PFSK-1 (cell line): Measurements from ENCODE around the gene MAPKBP1.

Experiments
- FOXP2 ChIP-seq: optimal IDR thresholded peaks from 2 replicates; pipeline ENCODE3; 2011; ENCODE audit warnings: borderline replicate concordance, control low read depth, inconsistent platforms; ENCODE audit not compliant: insufficient read depth; ENCODE audit errors: extremely low read length, extremely low read depth
- POLR2AphosphoS5 ChIP-seq: IDR thresholded peaks from 2 replicates; pipeline ENCODE4 v1.6.1; 2012; ENCODE audit warnings: low read depth, mild to moderate bottlenecking, control low read depth, low read length, moderate library complexity
- SIN3A ChIP-seq: IDR thresholded peaks from 2 replicates; pipeline ENCODE4 v1.6.1; 2012; ENCODE audit warnings: mild to moderate bottlenecking, low read length, moderate library complexity, borderline replicate concordance; ENCODE audit not compliant: insufficient read depth
- TAF1 ChIP-seq: IDR thresholded peaks from 2 replicates; pipeline ENCODE4 v1.6.1; 2012; ENCODE audit warnings: low read length, control low read depth, borderline replicate concordance; ENCODE audit not compliant: insufficient read depth
- TF ChIP-seq, protein P1 (sequence below), 2 experiments: IDR thresholded peaks; 2 replicates each; pipeline versions ENCODE4 v1.6.1 to v1.8.0; 2011 to 2012; ENCODE audit warnings: low read depth in 2 of 2, low read length in 2 of 2, control low read depth in 1 of 2, inconsistent platforms in 1 of 2, mild to moderate bottlenecking in 1 of 2, moderate library complexity in 1 of 2; ENCODE audit not compliant: insufficient read depth in 1 of 2

MAPKBP1 gene

DNA sequence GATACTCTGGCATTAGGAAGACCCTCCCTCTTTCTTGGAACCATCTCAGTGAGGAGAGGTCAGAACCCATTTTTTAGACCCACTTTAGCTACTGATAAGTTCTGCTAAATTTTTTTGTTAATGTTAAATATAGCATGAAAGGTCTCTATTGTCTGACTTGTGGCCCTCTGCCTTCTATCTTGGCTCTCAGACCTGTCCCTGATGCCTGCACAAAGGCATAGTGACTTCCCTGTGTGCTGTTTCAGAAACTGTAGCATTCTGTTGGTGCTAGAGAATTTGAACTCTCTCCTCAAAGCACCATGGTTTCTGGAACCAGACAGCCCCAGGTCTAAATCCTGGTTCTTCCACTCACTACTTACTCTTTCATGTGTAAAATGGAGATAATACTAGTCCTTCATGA is 15.4 kb downstream of the MAPKBP1 start:
- TF ChIP-seq FOXP2, result no peak

DNA sequence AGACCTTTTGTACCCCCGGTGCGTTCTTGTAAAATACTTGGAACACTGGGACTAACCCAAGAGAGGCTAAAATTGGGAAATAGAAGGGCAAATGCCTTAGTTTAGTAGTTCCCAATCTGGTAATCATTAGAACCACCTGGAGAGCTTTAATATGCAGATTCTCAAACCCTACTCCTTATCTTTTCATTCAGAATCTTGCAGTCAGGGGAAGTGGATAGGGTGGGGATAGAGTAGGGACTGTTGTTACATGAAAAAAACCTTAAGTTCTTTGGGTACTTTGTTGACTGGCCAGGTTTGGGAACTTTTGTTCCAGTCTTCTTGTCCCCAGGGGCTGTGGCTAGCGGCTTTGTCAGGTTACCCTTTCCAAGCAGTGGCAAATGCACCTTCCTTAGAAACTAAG is 15.9 kb downstream of the MAPKBP1 start:
- TF ChIP-seq SIN3A (no peak), TAF1 (no peak), FOXP2 (no peak), POLR2AphosphoS5 (no peak)
- TF ChIP-seq, protein P1, sequence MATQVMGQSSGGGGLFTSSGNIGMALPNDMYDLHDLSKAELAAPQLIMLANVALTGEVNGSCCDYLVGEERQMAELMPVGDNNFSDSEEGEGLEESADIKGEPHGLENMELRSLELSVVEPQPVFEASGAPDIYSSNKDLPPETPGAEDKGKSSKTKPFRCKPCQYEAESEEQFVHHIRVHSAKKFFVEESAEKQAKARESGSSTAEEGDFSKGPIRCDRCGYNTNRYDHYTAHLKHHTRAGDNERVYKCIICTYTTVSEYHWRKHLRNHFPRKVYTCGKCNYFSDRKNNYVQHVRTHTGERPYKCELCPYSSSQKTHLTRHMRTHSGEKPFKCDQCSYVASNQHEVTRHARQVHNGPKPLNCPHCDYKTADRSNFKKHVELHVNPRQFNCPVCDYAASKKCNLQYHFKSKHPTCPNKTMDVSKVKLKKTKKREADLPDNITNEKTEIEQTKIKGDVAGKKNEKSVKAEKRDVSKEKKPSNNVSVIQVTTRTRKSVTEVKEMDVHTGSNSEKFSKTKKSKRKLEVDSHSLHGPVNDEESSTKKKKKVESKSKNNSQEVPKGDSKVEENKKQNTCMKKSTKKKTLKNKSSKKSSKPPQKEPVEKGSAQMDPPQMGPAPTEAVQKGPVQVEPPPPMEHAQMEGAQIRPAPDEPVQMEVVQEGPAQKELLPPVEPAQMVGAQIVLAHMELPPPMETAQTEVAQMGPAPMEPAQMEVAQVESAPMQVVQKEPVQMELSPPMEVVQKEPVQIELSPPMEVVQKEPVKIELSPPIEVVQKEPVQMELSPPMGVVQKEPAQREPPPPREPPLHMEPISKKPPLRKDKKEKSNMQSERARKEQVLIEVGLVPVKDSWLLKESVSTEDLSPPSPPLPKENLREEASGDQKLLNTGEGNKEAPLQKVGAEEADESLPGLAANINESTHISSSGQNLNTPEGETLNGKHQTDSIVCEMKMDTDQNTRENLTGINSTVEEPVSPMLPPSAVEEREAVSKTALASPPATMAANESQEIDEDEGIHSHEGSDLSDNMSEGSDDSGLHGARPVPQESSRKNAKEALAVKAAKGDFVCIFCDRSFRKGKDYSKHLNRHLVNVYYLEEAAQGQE (IDR thresholded peaks at IDR 0.05; ENCODE audit: insufficient read depth in 1 of 2, low read depth in 2 of 2, low read length in 2 of 2), result no peak

DNA sequence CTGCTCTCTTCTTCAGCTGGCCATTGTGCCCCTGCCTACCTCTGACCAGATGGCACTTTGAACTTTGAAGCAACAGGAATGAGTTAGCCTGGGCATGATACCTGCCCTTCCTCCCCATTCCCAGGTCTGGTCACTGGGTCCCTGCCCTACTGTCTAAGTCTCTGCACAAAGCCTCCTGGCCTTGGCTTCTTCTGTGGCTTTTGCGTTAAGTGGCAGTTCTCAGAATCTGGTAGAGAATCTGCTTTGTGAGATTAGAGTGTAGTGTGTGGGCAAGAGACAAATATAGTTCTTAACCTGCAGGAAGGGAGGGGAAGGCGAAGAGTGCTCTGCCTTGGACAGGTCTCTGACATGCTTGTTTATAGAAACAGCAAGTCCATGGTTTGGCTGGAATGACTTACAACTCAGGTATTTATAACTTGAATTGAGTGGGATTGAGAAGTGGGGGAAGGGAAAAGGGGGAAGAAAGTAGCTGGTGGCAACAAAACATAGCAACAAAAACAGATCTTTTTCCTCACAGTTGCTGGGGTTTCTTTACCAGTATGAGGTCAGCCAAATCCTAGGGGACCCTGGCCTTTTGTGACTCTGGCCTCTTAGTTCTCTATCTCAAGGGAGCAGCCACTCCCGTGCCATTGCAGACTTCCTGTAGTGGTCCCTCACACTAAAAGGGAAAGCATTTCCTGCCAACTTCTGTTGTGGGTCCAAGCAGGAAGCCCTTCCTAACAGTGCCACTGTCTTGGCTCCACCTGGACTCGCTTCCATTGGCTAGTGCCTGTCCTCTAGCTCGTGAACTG is 16.7 kb downstream of the MAPKBP1 start:
- TF ChIP-seq, protein P1 (IDR thresholded peaks at IDR 0.05; ENCODE audit: insufficient read depth in 1 of 2, low read depth in 2 of 2, low read length in 2 of 2), result no peak

DNA sequence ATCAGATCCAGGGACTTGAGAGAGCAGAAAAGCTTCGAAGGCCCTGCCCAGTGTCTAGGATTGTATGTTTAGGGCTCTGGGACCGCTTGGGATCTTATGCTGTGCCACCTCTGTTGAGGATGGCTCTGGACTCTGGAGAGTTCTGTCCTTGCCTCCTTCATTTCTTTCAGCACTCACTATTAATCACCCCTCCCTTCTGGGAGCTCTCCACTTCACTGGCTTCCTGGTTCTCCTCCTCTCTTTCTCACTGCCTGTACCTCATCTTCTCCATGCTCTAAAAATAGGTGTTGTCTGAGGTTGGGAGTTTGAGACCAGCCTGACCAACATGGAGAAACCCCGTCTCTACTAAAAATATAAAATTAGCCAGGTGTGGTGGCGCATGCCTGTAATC is 17.3 kb downstream of the MAPKBP1 start:
- no peak for TF ChIP-seq FOXP2
- TF ChIP-seq POLR2AphosphoS5, result no peak
- no peak for TF ChIP-seq SIN3A
- TF ChIP-seq, protein P1 (IDR thresholded peaks at IDR 0.05; ENCODE audit: insufficient read depth in 1 of 2, low read depth in 2 of 2, low read length in 2 of 2), result no peak
- TF ChIP-seq TAF1, result no peak

DNA sequence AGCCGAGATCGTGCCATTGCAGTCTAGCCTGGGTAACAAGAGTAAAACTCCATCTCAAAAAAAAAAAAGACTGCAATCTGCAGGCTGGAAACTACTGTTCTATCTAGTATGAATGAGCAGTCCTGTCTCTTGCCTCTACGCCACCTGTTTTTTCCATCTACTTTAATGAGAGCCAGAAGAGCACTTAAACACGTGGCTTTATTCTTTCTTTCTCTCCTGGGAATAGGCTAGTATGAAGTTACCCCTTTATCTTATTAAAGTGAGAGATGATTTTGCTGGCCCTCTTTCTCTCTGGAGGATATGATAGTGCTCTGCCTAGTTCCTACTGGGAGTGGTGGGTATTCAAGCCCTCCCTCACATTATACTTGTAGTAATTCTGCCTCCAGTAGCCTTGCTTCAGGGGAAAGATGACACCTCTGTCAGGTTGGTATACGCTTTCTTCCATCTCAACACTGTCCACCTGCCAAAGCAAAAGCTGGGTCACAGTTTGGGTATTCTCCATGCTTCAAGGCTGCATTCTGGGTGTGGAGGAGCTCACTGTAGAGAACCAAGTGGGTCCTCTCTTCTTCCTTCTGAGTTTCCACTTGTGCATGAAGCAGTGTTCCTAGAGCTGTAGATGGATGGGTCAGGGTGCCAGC is 17.8 kb downstream of the MAPKBP1 start:
- TF ChIP-seq TAF1 (no peak), FOXP2 (no peak), POLR2AphosphoS5 (no peak), SIN3A (no peak)
- TF ChIP-seq, protein P1 (IDR thresholded peaks at IDR 0.05; ENCODE audit: insufficient read depth in 1 of 2, low read depth in 2 of 2, low read length in 2 of 2), result no peak
